LoVo (cell line): Measurements from ENCODE around the gene PRSS57.
A peak's percentile ranks its signal among the peaks of the same experiment; 100 is the strongest.

ENCODE experiments used
- DNase-seq: peaks from one replicate; pipeline ENCODE4 v3.0.0-alpha.2; 2016; ENCODE audit warnings: low spot score

Gene PRSS57

DNA sequence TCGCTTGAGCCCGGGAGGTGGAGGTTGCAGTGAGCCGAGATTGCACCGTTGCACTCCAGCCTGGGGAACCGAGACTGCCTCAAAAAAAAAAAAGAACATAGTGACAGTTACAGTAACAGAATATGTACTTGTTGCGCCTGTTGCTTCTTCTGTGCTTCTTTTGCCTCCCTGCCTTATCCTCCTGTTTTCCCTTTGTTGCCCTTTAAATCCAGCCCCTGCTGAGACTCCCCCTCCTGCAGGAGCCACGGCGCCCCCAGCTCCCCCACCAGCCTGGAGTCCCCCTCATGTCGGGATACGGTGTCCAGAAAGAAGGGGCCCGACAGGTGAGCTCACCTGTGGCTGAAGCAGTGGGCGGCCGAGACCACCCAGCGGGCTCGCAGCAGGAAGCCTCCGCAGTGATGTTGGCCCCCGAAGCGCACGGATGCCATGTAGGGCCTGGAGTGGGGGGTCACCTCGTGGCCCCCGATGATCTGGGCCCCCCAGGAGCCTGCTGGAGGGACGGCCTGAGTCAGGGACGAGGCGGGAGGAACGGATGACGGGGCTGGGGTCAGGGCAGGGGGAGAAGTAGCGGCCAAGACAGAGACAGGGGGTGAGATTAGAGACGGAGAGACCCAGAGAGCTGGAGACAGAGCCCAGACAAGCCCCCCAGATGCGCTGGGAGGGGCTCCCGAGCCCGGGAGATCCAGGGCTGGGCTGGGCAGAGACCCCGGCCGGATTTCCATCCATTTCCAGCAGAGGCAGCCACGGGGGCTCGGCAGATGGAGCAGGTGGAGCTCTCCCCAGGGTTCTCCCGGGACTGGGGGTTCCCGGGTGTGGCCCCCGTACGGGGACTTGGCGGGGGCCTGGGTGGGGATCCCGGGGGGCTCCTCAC, 536 bp downstream of the PRSS57 start:
- DNase-seq, result no peak

DNA sequence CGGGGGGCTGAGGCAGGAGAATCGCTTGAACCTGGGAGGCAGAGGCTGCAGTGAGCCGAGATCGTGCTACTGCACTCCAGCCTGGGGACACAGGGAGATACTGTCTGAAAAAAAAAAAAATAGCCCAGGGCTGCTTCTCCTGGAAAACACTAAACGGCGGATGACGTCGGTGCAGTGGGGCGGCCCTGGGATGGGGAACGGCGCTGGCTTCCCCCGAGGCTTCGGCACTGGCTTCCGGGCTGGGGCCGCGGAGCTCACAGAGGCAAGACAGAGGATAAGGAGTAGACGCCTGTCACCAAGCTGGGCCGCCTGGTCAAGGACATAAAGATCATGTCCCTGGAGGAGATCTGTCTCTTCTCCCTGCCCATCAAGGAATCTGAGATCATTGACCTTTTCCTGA, 5.0 kb downstream of the PRSS57 start:
- DNase-seq, result no peak

DNA sequence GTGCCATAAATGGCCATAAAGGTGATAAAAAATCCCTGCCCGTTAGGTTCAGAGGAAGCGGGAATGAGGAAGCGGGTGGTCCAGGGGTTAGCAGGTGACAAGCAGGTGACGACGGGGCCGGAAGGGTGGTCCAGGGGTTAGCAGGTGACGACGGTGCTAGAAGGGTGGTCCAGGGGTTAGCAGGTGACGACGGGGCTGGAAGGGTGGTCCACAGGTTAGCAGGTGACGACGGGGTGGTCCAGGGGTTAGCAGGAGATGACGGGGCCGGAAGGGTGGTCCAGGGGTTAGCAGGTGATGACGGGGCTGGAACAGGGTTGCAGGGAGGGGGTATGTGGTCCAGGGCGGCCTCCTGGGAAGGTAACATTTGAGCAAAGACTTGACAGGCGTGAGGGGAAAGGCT, 6.3 kb downstream of the PRSS57 start:
- no peak for DNase-seq

DNA sequence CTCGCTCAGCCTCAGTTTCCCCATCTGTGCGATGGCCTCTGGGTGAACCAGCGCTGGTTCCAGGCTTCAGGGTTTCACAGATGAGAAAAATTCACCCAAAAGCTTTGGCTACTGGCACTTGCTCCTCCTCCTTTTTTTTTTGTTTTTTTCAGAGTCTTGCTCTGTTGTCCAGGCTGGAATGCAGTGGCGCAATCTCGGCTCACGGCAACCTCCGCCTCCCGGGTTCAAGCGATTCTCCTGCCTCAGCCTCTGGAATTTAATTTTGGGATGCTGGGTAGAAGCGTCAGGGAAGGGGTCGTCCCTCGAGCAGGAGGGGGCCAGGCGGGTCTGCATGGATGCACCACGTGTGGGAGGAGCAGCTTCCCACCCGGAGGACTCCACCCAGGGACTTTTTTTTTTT, 7.0 kb downstream of the PRSS57 start:
- no peak for DNase-seq

DNA sequence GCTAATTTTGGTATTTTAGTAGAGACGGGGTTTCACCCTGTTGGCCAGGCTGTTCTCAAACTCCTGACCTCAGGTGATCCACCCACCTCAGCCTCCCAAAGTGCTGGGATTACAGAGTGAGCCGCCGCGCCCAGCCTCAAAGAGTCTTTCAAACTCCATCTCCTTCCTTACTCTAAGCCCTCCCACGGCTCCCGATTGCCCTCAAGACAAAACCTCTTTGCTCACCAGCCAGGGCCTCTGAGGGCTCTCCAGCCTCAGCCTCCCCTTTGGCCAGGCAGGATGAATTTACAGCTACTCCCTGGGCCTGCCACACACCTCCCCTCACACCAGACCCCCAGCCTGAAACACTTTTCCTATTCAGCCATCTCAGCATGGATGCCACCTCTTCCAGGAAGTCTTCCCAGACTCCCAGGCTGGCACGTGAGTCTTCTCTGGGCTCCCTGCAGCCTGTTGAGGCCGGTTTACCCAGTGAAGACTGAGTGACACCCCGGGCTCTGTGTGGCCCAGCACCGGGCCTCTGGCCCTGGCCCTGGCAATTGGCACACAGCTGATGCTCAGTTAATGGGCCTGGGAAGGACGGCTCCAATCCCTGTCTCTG, 7.6 kb downstream of the PRSS57 start:
- no peak for DNase-seq

DNA sequence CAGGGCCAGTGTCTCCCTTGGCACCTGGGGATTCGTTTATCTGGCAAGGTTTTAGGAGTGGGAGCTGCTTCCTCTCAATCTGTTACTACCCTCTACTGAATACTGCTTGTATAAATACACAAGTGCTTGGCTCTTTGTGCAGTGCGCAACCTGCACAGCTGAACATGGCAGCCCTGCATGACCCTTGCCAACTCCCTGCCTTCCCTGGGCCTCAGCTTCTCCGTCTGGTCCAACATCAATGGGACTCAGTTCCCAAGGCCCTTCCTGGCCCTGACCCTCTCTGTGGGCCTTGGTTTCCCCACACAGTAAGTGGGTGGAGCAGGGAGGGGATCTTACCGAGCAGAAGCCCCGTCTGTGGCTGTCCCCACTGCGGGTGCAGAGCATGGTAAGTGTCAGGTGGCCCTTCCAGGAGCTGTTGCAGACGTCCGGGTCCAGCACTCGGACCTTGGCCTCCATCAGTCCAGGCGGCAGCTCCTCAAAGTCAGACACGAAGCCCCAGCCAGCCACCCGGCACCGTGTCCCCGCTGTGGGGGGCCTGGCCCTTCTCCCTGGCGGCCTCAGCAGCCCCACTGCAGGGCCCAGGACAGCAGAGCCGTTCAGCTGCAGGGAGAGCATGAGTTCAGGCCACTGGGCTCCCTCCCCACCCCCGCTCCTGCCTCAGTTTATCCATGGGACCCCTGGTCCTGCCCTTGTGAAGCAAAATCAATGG, 8.5 kb downstream of the PRSS57 start:
- no peak for DNase-seq

DNA sequence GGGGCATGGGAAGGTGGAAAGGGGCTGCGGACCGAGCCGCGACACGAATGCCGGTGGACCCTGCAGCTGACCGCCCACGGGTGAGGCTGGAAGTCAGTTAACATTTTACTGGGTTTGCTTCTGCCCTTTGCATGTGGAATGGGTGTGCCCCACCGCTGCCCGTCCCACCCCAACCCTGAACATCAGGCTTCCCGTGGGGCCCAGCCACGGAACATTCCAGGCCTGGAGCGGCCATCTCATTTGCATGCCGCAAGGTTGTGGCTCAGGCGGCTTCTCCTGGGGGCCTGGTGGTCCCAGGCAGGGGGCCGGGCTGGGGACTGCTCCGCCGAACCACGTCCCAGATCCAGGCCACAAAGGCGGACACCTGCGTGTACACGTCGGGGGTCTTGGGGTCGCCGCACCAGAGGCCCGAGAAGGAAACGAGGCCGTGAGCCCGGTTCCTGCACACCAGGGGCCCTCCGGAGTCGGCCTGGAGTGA, 9.8 kb downstream of the PRSS57 start:
- no peak for DNase-seq

DNA sequence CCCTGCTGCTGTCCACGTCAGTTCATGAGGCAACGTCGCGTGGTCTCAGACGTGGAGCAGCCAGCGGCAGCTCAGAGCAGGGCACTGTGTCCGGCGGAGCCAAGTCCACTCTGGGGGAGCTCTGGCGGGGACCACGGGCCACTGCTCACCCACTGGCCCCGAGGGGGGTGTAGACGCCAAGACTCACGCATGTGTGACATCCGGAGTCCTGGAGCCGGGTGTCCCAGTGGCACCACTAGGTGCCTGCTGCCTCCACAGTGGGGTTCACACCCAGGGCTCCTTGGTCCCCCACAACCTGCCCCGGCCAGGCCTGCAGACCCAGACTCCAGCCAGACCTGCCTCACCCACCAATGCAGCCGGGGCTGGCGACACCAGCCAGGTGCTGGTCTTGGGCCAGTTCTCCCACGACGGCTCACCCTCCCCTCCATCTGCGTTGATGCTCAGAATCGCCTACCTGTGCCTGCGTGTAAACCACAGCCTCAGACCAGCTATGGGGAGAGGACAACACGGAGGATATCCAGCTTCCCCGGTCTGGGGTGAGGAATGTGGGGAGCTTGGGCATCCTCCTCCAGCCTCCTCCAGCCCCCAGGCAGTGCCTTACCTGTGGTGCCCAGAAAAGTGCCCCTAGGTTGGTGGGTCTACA, 12.5 kb downstream of the PRSS57 start:
- no peak for DNase-seq

DNA sequence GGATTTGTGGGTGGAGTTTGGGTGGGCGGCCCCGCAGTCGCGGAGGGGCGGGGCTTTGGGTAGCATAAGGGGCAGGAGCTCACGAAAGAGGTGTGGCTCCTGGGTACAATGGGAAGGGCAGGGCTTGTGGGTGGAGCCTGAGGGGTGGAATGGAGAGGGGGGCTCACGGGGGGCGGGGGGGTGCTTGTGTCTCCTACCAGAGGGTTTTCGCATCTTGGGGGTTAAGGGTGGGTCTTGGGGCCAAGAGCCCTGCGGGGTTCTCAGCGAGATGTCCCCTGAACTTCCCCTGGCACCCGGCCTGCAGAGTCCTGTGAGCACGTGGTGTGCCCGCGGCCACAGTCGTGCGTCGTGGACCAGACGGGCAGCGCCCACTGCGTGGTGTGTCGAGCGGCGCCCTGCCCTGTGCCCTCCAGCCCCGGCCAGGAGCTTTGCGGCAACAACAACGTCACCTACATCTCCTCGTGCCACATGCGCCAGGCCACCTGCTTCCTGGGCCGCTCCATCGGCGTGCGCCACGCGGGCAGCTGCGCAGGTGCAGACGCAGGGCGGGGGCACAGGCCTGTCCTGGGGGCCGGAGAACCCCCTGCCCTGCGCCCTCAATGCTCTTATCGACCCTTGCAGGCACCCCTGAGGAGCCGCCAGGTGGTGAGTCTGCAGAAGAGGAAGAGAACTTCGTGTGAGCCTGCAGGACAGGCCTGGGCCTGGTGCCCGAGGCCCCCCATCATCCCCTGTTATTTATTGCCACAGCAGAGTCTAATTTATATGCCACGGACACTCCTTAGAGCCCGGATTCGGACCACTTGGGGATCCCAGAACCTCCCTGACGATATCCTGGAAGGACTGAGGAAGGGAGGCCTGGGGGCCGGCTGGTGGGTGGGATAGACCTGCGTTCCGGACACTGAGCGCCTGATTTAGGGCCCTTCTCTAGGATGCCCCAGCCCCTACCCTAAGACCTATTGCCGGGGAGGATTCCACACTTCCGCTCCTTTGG, 13.9 kb downstream of the PRSS57 start:
- no peak for DNase-seq

DNA sequence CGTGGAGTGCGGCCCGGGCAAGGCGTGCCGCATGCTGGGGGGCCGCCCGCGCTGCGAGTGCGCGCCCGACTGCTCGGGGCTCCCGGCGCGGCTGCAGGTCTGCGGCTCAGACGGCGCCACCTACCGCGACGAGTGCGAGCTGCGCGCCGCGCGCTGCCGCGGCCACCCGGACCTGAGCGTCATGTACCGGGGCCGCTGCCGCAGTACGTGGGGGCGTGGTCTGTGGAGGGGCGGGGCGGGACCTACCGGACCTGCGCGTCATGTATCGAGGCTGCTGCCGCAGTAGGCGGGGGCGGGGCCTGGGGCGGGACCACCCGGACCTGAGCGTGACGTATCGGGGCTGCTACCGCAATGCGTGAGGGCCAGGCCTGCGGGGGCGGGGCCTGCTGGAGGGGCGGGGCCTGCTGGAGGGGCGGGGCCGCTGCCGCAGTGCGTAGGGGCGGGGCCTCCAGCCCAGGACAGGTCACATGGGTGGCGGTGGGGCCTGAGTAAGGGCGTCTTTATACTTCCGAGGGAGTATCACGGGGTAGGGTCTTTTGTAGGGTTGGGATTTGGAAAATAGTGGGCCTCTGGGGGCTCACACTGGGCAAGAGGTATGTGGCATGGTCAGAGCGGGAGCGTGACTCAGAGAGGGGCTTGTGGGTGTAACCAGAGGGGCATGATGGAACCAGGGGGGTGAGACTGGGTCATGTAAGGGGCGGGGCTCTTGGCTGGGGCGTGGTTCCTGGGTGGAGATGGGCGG, 14.8 kb downstream of the PRSS57 start:
- DNase-seq, result peak; percentile 95

DNA sequence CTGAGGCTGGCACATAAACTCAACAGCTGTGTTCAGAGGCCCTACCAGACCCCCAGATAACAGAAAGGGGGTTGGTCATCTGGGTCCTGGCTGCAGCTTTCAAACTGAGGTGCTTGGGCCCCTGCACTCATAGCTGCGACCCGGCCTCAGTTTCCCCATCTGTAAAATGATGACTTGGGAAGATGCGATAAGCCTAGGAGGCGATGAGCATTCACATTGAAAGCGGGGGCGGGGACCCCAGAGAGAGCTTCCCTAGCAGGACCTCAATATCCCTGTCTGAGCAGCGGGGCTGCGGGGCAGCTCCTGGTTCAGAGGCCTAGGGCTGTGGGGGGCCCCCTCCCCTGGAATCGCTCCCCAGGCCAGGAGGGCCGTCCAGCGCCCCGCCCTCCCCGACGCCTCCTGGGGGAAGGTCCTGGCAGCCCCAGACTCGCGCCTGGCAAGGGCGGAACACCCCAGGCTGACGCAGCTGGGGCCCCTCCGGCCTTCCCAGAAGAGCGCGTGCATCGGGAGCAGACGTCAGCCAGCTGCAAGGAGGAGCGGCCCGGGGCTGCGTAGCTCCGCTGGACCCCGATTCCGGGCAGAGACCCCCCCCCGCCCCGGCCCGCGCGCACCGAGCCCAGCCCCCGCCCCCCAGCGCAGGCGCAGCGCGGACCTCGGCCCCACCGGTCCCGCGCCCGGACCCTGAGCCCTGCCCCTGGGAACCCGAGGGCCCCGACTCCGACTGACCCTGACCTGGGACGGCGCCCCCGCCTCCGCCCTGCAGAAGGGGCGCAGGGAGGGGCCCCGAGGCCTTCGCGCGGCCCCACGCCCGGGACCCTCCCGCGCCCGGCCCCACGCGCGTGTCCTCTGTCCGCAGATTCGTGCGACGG, 15.6 kb downstream of the PRSS57 start:
- DNase-seq, result peak; percentile 48

DNA sequence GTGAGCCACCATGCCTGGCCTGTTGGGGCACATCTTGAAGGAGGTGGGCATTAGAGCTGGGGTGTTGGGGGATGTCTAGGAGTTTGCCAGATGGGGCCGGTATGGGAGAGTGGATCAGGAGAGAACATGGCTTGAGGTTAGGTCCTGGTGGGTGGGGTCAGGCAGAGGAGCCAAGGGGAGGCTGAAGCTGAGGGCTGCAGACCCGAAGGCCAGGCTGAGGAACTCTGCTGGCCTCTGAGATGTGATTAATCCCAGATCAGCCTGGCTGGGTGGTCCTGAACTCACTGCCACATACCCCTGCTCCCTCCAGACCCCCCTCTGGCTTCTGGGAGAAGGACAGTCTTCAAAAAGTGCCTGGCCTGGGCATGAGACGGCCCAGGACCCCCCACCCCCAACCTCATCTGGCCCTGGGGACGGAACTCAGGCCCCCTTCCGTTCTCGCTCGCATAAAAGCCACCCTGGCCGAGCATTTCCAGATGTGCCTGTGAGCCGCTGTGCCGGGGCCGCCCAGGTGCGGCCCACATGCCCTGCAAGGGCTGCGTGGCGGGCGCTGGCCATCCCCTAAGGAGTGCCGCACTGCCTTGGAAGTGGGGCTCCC, 16.4 kb downstream of the PRSS57 start:
- no peak for DNase-seq

DNA sequence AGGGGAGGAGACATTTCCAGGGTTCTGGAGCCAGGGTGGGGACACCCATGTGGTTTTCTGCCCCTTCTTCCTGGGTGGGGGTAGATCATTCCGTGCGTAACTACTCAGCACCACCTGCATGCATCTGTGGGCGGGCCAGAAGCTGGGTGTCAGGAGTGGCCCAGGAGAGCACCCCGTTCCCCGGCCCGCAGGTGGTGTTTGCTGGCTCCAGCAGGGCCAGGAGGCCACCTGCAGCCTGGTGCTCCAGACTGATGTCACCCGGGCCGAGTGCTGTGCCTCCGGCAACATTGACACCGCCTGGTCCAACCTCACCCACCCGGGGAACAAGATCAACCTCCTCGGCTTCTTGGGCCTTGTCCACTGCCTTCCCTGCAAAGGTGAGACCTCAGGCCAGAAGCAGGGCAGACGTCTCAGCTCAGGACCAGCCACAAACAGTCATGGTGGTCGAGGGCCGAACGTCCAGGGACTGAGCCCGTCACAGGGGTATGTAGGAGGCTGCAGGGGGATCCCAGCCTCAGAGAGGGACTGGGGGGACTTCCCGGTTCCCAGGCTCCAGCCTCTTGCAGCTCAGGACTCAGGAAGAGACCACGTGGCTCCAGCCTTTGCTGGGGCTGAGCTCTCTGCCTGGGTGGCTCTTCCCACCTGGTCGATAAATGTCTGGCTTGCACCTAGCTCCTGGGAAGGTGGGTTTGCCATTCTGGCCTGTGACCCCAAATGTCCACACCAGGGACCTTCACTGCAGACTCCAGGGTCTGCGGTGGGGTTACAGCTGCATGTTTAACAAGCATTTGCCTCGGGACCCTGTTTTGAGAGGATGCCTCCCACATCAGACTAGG, 17.4 kb downstream of the PRSS57 start:
- DNase-seq, result peak; percentile 34

DNA sequence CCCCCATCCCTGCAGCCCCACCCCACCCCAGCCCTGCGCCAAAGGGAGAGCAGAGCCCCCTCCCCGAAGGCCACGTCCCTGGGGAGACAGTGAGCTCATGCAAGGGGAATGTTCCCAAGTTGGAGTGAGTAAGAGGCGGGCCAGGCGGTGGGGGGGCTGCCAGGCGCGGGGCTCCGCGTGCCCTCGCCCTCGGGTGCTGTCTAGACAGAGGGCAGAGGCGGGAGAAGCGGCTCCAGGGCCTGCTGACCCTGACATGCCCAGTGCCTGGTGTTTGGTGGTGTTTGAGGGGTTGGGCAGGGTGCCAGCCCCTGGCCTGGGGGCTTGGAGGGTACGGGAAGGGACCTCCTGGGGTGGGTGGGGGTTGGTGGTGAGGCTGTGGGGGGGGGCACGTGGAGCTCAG, 18.1 kb downstream of the PRSS57 start:
- DNase-seq, result peak; percentile 77

DNA sequence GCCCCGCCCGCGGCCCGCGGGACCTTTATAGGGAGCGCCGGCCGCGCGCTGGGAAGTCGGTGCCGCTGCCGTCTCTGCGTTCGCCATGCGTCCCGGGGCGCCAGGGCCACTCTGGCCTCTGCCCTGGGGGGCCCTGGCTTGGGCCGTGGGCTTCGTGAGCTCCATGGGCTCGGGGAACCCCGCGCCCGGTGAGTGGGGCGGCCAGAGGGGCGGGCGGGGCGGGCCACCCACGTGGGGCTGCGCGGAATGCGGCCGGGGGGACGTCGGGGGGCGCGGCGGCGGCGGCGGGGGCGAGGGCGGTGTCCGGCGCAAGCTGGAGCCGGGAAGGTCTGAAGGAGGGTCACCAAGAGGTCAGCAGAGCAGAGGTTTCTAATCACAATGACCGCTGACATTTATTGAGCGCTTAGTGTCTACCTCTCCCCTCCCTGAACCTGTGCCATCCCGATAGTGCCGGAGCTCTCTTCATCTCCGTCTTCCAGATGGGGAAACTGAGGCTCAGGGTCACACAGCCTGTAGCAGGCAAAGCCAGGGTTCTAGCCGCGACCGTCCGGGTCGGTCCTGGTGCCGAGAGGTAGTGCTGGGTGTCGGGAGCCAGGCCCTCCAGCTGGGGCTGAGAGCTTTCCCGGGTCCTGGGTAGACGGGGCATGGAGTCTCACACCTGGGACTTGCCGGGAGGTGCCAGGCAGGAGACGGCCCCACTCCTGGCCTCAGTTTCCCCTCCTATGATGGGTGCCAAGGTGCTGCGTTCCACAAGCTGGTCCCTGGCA, 18.7 kb downstream of the PRSS57 start, which contains the start of gene FSTL3:
Gene FSTL3 (plus strand): TSS at position 54 of the 767 bp plus-strand sequence. CDS start 32 bp downstream, at position 86.
- peak; percentile 57 for DNase-seq

DNA sequence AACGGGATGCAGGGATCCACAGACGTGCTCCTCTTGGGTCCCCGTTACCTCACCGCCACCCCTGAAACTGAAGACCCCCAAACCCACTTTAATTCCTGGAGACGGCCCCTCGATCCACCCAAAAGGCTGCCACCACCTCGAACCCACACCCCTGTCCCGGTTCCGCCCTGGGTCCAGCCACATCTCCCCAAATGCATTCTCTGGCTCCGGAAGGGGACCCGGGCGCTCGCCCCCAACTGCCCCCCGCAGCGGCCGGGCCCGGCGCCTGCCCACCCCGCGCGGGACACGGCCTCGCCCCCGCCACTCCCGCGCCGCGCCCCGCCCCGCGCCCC, 19.3 kb downstream of the PRSS57 start:
- no peak for DNase-seq
